HG02938 (cell line): ENCODE data around the gene GTF2I.
A peak's percentile ranks its signal among the peaks of the same experiment; 100 is the strongest.
"Not testable (repeated sequence)": the region's sequence is repeated elsewhere in the genome, so short reads cannot be mapped to it uniquely, and the experiment has no call there.

ENCODE experiments used
- ATAC-seq: cut with Tn5 transposase; IDR thresholded peaks from one replicate; pipeline ENCODE4 v1.9.1; 2021; ENCODE audit warnings: mild to moderate bottlenecking, moderate library complexity; ENCODE audit not compliant: unreplicated experiment

GTF2I gene

GRCh38 chr7:74657692-74658177 lies at the start of gene GTF2I:
Gene GTF2I, plus strand, starts transcription at chr7:74657718. Its CDS starts 31,411 bp downstream, at chr7:74689129.
- peak; percentile 21 for ATAC-seq

DNA sequence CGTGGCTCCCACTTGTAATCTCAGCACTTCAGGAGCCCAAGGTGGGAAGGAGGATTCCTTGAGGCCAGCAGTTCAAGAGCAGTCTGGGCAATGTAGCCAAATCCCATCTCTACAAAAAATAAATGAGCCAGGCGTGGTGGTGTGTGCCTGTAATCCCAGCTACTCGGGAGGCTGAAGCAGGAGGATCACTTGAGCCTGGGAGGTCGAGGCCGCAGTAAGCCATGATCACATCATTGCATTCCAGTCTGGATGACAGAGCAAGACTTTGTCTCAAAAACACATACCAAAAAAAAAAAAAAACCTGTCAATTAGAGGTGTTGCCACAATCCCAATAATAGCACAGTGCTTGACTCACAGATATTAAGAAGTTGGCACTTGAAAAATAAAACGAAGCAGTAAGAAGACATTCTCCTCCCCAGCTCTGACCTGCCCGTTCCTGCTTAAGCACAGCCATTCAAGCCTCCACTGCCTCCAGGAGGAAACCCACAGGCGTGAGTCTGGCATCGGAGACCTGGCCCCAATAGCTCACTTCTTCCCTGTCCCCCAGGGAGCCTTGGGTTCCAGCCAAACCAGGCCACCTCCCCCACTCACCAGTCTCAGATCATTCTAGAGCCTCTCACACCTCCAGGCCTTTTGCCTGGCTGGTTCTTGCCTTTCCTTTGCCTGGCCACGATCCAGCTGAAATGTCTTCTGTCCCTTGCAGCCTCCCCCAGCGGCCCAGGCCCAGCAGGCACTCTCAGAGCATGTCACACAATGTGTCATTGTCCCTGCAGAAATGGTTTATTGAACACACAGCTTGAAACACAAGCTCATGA lies 45.3 kb upstream of the GTF2I start:
- no peak for ATAC-seq

GRCh38 chr7:74615933-74616780 lies 41.4 kb upstream of the GTF2I start:
- ATAC-seq, result no peak

DNA sequence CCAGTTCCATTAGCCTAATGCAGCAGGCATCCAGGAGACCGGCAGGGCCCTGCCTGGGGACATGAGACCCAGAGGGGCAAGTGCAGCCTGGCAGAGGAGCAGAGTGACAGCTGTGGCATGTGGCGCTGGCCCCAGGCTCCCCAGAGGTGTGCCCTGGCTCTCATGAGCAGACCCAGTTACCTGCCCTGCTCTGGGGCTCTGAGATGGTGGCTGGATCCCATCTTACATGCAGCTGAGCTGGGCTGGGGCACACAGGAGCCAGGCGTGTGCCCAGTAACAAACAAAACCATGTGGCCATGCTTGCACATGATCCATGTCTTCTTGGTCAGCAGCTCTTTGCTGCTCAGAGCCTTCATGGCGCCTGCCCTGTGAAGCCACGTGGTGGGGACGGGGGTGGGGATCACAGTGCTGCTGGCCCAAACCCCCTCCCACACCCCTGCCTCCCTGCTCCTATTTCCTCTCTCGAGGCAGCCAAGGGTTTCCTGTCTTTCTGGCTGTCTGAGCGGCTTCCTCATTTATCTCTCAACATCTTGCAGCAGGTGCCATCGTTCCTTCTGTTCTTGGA lies 40.3 kb upstream of the GTF2I start:
- no peak for ATAC-seq

- no peak for ATAC-seq
Observed at GRCh38 chr7:74619235-74619860, 38.2 kb upstream of the GTF2I start.

DNA sequence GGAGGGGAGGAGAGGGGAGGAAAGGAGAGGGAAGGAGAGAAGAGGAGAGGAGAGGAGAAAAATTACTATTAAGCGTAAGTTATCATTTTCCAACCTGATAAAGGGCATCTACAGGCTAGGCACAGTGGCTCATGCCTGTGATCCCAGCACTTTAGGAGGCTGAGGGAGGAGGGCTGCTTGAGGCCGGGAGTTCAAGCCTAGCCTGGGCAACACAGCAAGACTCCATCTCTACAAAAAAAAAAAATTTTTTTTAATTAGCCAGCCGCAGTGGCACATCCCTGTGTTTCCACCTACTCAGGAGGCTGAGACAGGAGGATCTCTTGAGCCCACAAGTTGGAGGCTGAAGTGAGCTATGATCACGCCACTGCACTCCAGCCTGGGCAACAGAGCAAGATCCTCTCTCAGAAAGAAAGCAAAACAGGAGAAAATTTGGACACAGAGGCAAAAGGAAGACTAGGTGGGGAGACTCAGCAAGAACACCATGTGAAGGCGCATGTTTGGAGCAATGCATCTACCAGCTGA lies 35.2 kb upstream of the GTF2I start:
- ATAC-seq, result no peak

GRCh38 chr7:74623135-74623534 lies 34.4 kb upstream of the GTF2I start:
- no peak for ATAC-seq

GRCh38 chr7:74625446-74625845 lies 32.1 kb upstream of the GTF2I start:
- ATAC-seq, result no peak

GRCh38 chr7:74627661-74628411 lies 29.7 kb upstream of the GTF2I start:
- no peak for ATAC-seq

- no peak for ATAC-seq
Observed at GRCh38 chr7:74632505-74632904, 25.0 kb upstream of the GTF2I start.

GRCh38 chr7:74633451-74633921 lies 24.0 kb upstream of the GTF2I start:
- no peak for ATAC-seq

DNA sequence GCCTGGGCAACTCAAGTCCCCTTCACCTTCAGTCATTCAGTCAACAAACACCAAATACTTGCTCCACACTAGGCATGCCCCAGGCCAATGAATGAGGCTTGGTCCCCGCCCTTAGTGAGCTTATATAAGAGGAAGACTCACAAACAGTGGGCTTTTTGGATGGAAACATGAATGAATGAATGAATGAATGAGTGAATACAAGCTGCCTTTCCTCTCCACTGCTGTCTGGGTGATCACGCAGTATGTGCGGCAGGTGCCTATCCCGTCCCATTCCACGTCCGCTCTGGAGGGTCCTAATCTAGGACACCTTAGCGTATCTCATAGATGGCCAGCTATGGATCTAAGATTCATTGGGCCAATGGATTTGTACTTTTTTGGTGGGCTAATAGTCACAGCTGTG lies 19.8 kb upstream of the GTF2I start:
- ATAC-seq, result no peak

DNA sequence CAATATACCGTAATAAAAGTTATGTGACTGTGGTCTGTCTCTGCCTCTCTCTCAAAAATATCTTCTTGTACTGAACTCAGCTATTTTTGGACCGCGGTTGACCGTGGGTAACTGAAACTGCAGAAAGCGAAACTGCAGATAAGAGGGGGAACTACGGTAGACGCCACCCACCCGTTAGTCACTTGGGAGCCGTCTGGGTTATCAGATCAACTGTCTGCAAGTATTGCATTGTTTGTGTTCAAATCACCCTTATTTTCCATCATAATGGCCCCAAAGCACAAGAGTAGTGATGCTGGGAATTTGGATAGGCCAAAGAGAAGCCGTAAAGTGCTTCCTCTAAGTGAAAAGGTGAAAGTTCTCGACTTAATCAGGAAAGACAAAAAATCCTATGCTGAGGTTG lies 7.5 kb upstream of the GTF2I start:
- peak; percentile 61 for ATAC-seq

- not testable (repeated sequence) for ATAC-seq
Observed at GRCh38 chr7:74650493-74651132, 6.9 kb upstream of the GTF2I start.

DNA sequence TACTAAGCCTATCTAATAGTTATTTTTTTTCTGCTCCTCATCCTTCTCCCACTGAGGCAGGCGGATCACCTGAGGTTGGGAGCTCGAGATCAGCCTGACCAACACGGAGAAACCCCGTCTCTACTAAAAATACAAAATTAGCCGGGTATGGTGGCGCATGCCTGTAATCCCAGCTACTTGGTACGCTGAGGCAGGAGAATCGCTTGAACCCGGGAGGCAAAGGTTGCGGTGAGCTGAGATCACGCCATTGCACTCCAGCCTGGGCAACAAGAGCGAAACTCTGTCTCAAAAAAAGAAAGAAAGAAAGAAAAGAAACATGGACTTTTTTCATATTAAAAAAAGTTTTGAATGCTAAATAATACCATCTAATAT lies 6.4 kb upstream of the GTF2I start:
- ATAC-seq, result not testable (repeated sequence)

DNA sequence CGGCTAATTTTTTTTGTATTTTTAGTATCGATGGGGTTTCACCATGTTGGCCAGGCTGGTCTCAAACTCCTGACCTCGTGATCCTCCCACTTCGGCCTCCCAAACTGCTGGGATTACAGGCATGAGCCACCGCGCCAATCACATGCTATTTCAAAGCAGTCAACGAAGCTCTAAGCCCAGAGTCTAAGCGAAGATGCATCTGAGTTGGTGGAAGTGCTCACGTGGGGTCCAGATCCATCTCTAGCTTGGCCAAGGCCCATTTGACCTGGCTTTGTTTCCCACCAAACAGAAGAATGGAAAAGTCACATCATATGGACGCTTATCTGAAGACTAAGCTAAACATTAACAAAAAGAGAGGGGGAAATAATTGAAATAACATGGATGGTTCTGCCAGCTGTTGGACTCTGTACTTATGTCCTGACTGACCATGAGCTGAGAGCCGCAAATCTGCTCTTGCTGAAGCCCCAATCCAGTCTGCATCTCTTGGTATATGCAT lies 3.8 kb upstream of the GTF2I start:
- ATAC-seq, result no peak

GRCh38 chr7:74654811-74655210 lies 2.7 kb upstream of the GTF2I start:
- no peak for ATAC-seq

DNA sequence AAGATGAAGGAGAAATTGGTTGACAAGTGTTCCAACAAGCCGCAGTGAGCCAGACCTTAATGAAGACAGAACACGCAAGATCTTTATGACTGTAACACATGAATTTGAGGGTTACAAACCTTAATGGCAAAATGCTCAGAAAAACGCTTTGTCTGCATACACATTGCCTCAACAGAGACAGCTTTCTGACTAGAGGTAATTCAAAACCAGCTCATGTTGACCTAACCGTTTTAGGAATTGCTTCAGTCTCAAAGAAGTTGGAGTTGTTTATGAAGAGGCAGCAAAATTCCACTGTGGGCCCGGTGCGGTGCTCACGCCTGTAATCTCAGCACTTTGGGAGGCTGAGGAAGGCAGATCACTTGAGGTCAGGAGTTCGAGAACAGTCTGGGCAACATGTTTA lies 2.2 kb upstream of the GTF2I start:
- no peak for ATAC-seq

DNA sequence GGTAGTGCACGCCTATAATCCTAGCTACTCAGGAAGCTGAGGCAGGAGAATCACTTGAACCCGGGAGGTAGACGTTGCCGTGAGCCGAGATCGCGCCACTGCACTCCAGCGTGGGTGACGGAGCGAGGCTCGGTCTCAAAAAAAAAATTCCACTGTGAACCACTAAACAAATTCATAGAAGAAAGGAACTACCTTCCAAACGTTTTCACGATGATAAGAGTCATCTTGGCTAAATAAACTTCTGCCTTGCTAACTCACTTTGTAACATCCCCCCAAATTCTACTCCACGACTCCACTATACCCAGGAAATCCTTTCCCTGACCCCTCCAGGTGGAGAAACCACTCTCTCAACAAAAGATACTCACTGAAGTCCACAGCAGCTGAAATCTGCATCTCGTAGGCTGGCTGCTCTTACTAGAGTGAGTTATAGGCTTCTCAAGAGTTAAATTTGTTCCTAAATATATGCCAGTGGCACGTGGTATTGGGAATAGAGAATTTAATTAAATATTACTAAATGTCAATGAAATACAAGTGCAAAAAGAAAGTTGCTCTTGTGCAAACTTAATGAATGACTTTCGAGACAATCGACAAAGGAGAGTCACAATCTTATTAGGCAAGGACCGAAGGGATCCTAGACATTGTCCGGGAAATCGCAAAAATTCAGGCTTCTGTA lies 1.6 kb upstream of the GTF2I start:
- no peak for ATAC-seq
